Measurements from ENCODE around the gene PDAP1.

PDAP1 gene

DNA sequence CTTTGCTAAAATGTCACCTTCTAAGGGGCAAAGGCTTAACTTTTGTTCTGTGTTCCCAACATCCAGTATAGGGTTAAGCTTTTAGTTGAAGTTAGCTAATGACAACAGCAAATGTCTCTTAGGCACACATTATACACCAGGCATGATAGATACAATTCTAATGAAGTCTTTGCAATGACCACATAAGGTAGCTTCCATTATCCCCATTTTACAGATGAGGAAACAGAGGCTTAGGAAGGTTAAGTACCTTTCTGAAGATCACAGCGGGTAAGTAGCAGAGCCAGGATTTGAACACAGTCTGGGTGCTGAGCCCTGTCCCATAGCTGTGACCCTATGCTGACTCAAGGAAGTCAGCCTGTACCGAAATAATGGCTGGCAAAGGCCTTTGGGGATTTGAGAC, 2.2 kb upstream of the PDAP1 start:
- Histone ChIP-seq H3K4me3 (ENCODE audit: low read depth in 1 of 2, low read length in 1 of 2) (no peak overlapping the region), H3K4me1 (ENCODE audit: control insufficient read depth in 1 of 2, insufficient read depth in 1 of 2, low read depth in 1 of 2, low read length in 1 of 2) (peaks cover 35 to 38% of the 10 kb centered on the region in 2 experiments), H3K36me3 (peaks cover 56% of the 10 kb centered on the region), H3K27ac (no peak overlapping the region), H3K27me3 (no peaks in the 10 kb centered on the region), H3K9me3 (no peaks in the 10 kb centered on the region)
- TF ChIP-seq, protein P1, sequence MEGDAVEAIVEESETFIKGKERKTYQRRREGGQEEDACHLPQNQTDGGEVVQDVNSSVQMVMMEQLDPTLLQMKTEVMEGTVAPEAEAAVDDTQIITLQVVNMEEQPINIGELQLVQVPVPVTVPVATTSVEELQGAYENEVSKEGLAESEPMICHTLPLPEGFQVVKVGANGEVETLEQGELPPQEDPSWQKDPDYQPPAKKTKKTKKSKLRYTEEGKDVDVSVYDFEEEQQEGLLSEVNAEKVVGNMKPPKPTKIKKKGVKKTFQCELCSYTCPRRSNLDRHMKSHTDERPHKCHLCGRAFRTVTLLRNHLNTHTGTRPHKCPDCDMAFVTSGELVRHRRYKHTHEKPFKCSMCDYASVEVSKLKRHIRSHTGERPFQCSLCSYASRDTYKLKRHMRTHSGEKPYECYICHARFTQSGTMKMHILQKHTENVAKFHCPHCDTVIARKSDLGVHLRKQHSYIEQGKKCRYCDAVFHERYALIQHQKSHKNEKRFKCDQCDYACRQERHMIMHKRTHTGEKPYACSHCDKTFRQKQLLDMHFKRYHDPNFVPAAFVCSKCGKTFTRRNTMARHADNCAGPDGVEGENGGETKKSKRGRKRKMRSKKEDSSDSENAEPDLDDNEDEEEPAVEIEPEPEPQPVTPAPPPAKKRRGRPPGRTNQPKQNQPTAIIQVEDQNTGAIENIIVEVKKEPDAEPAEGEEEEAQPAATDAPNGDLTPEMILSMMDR (IDR thresholded peaks at IDR 0.05): no peak

DNA sequence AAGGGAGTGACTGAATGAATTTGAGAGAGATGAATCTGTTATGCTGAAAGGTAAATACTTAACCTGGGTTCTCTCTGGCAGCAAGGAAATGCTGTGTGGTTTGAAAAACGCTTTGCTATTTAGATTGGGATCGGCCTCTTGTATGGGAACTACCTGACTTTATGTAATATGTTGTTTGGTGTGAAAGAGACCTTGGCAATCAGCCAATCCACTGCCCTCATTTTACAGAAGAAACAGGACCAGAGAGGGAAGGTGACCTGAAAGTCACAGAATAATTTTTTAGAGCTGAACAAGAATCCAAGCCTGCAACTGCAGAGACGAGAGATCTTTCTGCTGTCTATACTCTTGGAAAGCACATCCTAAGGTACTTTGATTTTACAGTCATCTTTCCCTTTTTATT, 1.4 kb upstream of the PDAP1 start:
- H3K27me3 ChIP-seq: no peaks in the 10 kb centered on the region
- no peaks in the 10 kb centered on the region for H3K9me3 ChIP-seq
- peaks cover 51% of the 10 kb centered on the region for H3K36me3 ChIP-seq
- H3K4me1 ChIP-seq (ENCODE audit: control insufficient read depth in 1 of 2, insufficient read depth in 1 of 2, low read depth in 1 of 2, low read length in 1 of 2): peaks cover 35 to 38% of the 10 kb centered on the region in 2 experiments
- TF ChIP-seq, protein P1 (IDR thresholded peaks at IDR 0.05): no peak
- peak overlapping the region; percentile 96 for H3K27ac ChIP-seq
- peak overlapping the region; percentile 79 to 100 for H3K4me3 ChIP-seq (ENCODE audit: low read depth in 1 of 2, low read length in 1 of 2)

DNA sequence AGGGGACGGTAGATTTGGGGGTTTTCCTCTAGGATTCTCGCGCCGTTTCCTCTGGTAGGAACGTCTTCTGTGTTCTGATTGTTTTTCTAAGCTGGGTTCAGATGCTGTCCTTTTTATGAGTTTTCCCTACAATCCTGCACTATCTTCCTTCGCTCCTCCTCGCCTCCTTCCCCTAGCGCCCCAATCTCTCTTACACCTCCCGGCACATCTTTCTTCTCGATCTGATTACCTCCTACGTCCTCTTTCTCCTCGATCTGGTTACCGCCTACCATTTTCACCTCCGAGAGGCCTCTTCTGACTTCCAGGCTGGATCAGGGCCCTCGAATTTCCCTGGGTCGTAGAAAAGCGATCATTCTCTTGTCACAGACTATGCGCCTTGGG, 785 bp upstream of the PDAP1 start:
- Histone ChIP-seq H3K27me3 (no peaks in the 10 kb centered on the region), H3K27ac (peak overlapping the region; percentile 96), H3K4me1 (ENCODE audit: control insufficient read depth in 1 of 2, insufficient read depth in 1 of 2, low read depth in 1 of 2, low read length in 1 of 2) (peaks cover 35 to 38% of the 10 kb centered on the region in 2 experiments), H3K36me3 (peaks cover 51% of the 10 kb centered on the region), H3K9me3 (no peaks in the 10 kb centered on the region), H3K4me3 (ENCODE audit: low read depth in 1 of 2, low read length in 1 of 2) (peak overlapping the region; percentile 79 to 100)
- TF ChIP-seq, protein P1 (IDR thresholded peaks at IDR 0.05): no peak

DNA sequence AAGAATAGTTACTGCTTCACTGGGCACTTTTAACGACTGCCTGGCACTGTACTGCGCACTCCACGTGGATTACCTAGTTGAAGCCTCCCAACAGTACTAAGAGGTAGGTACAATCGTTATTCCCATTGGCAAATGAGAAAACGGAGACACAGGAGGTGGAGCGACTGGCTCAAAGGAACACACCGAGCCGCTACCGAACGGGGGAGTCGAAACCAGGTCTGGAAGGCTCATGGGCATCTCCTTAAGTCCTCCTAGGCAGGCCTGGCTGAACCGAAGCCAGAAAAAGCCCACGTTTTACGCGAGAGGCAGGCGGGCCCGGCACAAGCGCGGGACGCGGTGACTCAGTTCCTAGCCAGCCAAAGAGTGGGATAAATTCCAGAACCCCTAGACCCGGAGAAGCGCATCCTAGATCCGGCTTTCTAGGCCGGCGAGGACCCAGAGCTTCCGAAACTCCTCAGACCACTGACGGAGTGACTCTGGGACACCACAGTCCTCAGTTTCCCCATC, 472 bp downstream of the PDAP1 start:
- Histone ChIP-seq H3K36me3 (peaks cover 51% of the 10 kb centered on the region), H3K27ac (peak overlapping the region; percentile 96), H3K27me3 (no peaks in the 10 kb centered on the region), H3K4me3 (ENCODE audit: low read depth in 1 of 2, low read length in 1 of 2) (peak overlapping the region; percentile 79 to 100), H3K4me1 (ENCODE audit: control insufficient read depth in 1 of 2, insufficient read depth in 1 of 2, low read depth in 1 of 2, low read length in 1 of 2) (peaks cover 35 to 38% of the 10 kb centered on the region in 2 experiments), H3K9me3 (no peaks in the 10 kb centered on the region)
- TF ChIP-seq, protein P1 (IDR thresholded peaks at IDR 0.05): no peak

DNA sequence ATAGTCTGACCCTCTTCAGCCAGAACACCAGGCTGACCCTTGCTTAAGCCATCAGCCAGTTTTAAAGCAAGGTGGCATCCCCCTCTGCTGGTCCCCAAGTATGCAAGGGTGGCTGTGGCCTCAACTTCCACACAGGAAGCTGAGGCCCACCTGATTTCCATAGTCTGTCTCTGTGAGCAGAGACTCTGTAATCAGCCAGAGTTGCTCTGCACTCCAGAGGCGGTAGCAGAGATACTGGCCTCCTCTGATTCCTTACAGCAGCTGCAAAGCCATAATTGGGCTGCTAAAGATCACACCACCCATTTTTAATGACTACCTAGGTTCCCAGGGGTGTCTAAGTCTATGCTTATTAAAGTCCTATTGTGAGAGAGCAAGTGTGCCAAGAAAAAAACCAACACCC, 1.8 kb downstream of the PDAP1 start:
- peaks cover 40% of the 10 kb centered on the region for H3K36me3 ChIP-seq
- H3K27me3 ChIP-seq: no peaks in the 10 kb centered on the region
- H3K4me3 ChIP-seq (ENCODE audit: low read depth in 1 of 2, low read length in 1 of 2): no peak overlapping the region
- H3K4me1 ChIP-seq (ENCODE audit: control insufficient read depth in 1 of 2, insufficient read depth in 1 of 2, low read depth in 1 of 2, low read length in 1 of 2): peaks cover 35 to 38% of the 10 kb centered on the region in 2 experiments
- no peaks in the 10 kb centered on the region for H3K9me3 ChIP-seq
- no peak overlapping the region for H3K27ac ChIP-seq
- TF ChIP-seq, protein P1 (IDR thresholded peaks at IDR 0.05): no peak

DNA sequence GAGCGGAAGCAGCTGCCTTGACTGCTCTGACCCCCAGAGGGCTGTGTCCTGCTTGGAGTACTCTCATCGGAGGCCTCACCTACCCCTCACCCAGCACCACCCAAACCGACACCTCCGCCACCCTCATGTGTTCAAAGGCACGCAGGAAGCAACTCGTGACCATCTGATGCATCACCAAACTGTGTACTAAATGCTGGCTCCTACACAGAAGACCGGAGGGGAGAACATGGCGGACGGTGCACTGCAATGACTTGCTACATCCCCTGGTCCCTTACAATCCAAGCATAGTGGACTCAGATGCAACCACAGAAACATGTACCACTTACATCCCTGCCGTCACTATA, 3.4 kb downstream of the PDAP1 start:
- H3K9me3 ChIP-seq: no peaks in the 10 kb centered on the region
- H3K36me3 ChIP-seq: peaks cover 40% of the 10 kb centered on the region
- H3K4me3 ChIP-seq (ENCODE audit: low read depth in 1 of 2, low read length in 1 of 2): no peak overlapping the region
- TF ChIP-seq, protein P1 (IDR thresholded peaks at IDR 0.05): no peak
- H3K27me3 ChIP-seq: no peaks in the 10 kb centered on the region
- no peak overlapping the region for H3K27ac ChIP-seq
- peaks cover 25 to 29% of the 10 kb centered on the region in 2 experiments for H3K4me1 ChIP-seq (ENCODE audit: control insufficient read depth in 1 of 2, insufficient read depth in 1 of 2, low read depth in 1 of 2, low read length in 1 of 2)
